ENCODE data around the gene MRPS16. TPM values are rescaled to one million over a fixed set of nuclear protein-coding genes. Genes with fewer than 3 reads are reported as not detected.

The MRPS16 gene
- polyA plus RNA-seq, 1 donor from 2014 or later = 80.6 TPM

- H2AFZ ChIP-seq (ENCODE audit: low read depth, low read length) = no peak overlapping the region
- no peaks in the 10 kb centered on the region for H3K9me3 ChIP-seq (ENCODE audit: low read length)
- no peaks in the 10 kb centered on the region for H3K27me3 ChIP-seq (ENCODE audit: insufficient read depth, low read depth, low read length)
- no peaks in the 10 kb centered on the region for H3K9me2 ChIP-seq (ENCODE audit: insufficient read depth, low read length)
- no peaks in the 10 kb centered on the region for H3F3A ChIP-seq (ENCODE audit: insufficient read depth, low read length, poor library complexity, severe bottlenecking)
- TF ChIP-seq POLR2AphosphoS5 (IDR thresholded peaks at IDR 0.05) = no peak
- TF ChIP-seq MXI1 (conservative IDR thresholded peaks at IDR 0.05; ENCODE audit: poor library complexity, severe bottlenecking) = no peak
- TF ChIP-seq TAF1 (IDR thresholded peaks at IDR 0.05; ENCODE audit: low read depth) = no peak
- no peak for TF ChIP-seq RAD21 (conservative IDR thresholded peaks at IDR 0.05)
- no peak for TF ChIP-seq EZH2 (IDR thresholded peaks at IDR 0.05; ENCODE audit: borderline replicate concordance, insufficient read depth, low read length, poor library complexity, severe bottlenecking)
- TF ChIP-seq EP300 (conservative IDR thresholded peaks at IDR 0.05; ENCODE audit: poor library complexity, severe bottlenecking) = no peak
- TF ChIP-seq SMC3 (conservative IDR thresholded peaks at IDR 0.05; ENCODE audit: poor library complexity) = no peak
- no peak for TF ChIP-seq REST (IDR thresholded peaks at IDR 0.05; ENCODE audit: borderline replicate concordance)
- TF ChIP-seq CTCF (IDR thresholded peaks at IDR 0.05; ENCODE audit: poor library complexity, severe bottlenecking) = no peak
- H4K20me1 ChIP-seq (ENCODE audit: insufficient read depth) = no peaks in the 10 kb centered on the region
- H3K27ac ChIP-seq (ENCODE audit: low read length) = no peak overlapping the region
- no peak overlapping the region for H3K4me3 ChIP-seq (ENCODE audit: low read length)
- no peak overlapping the region for H3K9ac ChIP-seq (ENCODE audit: low read length)
- no peaks in the 10 kb centered on the region for H3K36me3 ChIP-seq (ENCODE audit: insufficient read depth, low read length)
- H3K79me2 ChIP-seq (replicated peaks; ENCODE audit: insufficient read depth, low read length) = no peaks in the 10 kb centered on the region
- H3K4me2 ChIP-seq (ENCODE audit: low read length) = no peak overlapping the region
These were observed 46.6 kb downstream of the MRPS16 start for GRCh38 chr10:73205890-73206289.

- Histone ChIP-seq H2AFZ (ENCODE audit: low read depth, low read length) (no peak overlapping the region), H3K27ac (ENCODE audit: low read length) (no peak overlapping the region), H3K9me2 (ENCODE audit: insufficient read depth, low read length) (no peaks in the 10 kb centered on the region), H3K4me2 (ENCODE audit: low read length) (no peak overlapping the region), H3K9ac (ENCODE audit: low read length) (no peak overlapping the region), H3K27me3 (ENCODE audit: insufficient read depth, low read depth, low read length) (no peaks in the 10 kb centered on the region), H3K4me3 (ENCODE audit: low read length) (no peak overlapping the region), H3K9me3 (ENCODE audit: low read length) (no peaks in the 10 kb centered on the region), H3K36me3 (ENCODE audit: insufficient read depth, low read length) (no peaks in the 10 kb centered on the region), H3F3A (ENCODE audit: insufficient read depth, low read length, poor library complexity, severe bottlenecking) (no peaks in the 10 kb centered on the region), H3K79me2 (replicated peaks; ENCODE audit: insufficient read depth, low read length) (no peaks in the 10 kb centered on the region), H4K20me1 (ENCODE audit: insufficient read depth) (no peaks in the 10 kb centered on the region)
- TF ChIP-seq REST (IDR thresholded peaks at IDR 0.05; ENCODE audit: borderline replicate concordance) = no peak
- no peak for TF ChIP-seq MXI1 (conservative IDR thresholded peaks at IDR 0.05; ENCODE audit: poor library complexity, severe bottlenecking)
- TF ChIP-seq EZH2 (IDR thresholded peaks at IDR 0.05; ENCODE audit: borderline replicate concordance, insufficient read depth, low read length, poor library complexity, severe bottlenecking) = no peak
- no peak for TF ChIP-seq EP300 (conservative IDR thresholded peaks at IDR 0.05; ENCODE audit: poor library complexity, severe bottlenecking)
- TF ChIP-seq POLR2AphosphoS5 (IDR thresholded peaks at IDR 0.05) = no peak
- no peak for TF ChIP-seq CTCF (IDR thresholded peaks at IDR 0.05; ENCODE audit: poor library complexity, severe bottlenecking)
- TF ChIP-seq RAD21 (conservative IDR thresholded peaks at IDR 0.05) = no peak
- no peak for TF ChIP-seq TAF1 (IDR thresholded peaks at IDR 0.05; ENCODE audit: low read depth)
- no peak for TF ChIP-seq SMC3 (conservative IDR thresholded peaks at IDR 0.05; ENCODE audit: poor library complexity)
These were observed 47.4 kb downstream of the MRPS16 start for GRCh38 chr10:73205081-73205480.
